Stimulated activated CD8-positive, alpha-beta memory T cell treated with anti-CD3 and anti-CD28 coated beads, Interleukin-4, amount 100 ng/mL, for 1 hour (primary cell): ENCODE measurements around the gene EME2.
"Not testable (repeated sequence)": the region's sequence is repeated elsewhere in the genome, so short reads cannot be mapped to it uniquely, and the experiment has no call there.

ENCODE experiments used
- DNase-seq, 2 donors: peaks; one replicate each; pipeline ENCODE4 v3.0.0-alpha.2; 2020; ENCODE audit warnings: low read depth in 2 of 2, low spot score in 1 of 2

The EME2 gene

GRCh38 chr16:1772362-1772907 is at the start of gene EME2:
Gene EME2, plus strand, starts transcription at chr16:1772810. Its CDS starts 418 bp downstream, at chr16:1773228.
- DNase-seq = no peak

- no peak for DNase-seq
Measured at GRCh38 chr16:1723450-1724147, 49.0 kb upstream of the EME2 start.

- no peak for DNase-seq
Measured at GRCh38 chr16:1724491-1724890, 48.1 kb upstream of the EME2 start.

- DNase-seq = no peak
Measured at GRCh38 chr16:1726661-1727502, 45.7 kb upstream of the EME2 start.

- DNase-seq = no peak
Measured at GRCh38 chr16:1727651-1728624, 44.7 kb upstream of the EME2 start.

- no peak for DNase-seq
Measured at GRCh38 chr16:1729026-1729425, 43.6 kb upstream of the EME2 start.

- no peak for DNase-seq
Measured at GRCh38 chr16:1729445-1729844, 43.2 kb upstream of the EME2 start.

- DNase-seq = no peak
Measured at GRCh38 chr16:1731073-1731472, 41.5 kb upstream of the EME2 start.

- no peak for DNase-seq
Measured at GRCh38 chr16:1731603-1732002, 41.0 kb upstream of the EME2 start.

GRCh38 chr16:1732071-1732470 is 40.5 kb upstream of the EME2 start:
- no peak for DNase-seq

- DNase-seq = not testable (repeated sequence)
Measured at GRCh38 chr16:1732551-1732987, 40.0 kb upstream of the EME2 start.

GRCh38 chr16:1734123-1734522 is 38.5 kb upstream of the EME2 start:
- no peak for DNase-seq

GRCh38 chr16:1734816-1735215 is 37.8 kb upstream of the EME2 start:
- DNase-seq = no peak

GRCh38 chr16:1740234-1740633 is 32.4 kb upstream of the EME2 start:
- DNase-seq = no peak

- no peak for DNase-seq
Measured at GRCh38 chr16:1740781-1741490, 31.7 kb upstream of the EME2 start.

- DNase-seq = no peak
Measured at GRCh38 chr16:1741553-1742165, 31.0 kb upstream of the EME2 start.

GRCh38 chr16:1743376-1744337 is 29.0 kb upstream of the EME2 start:
- DNase-seq = no peak

GRCh38 chr16:1744338-1744840 is 28.2 kb upstream of the EME2 start:
- no peak for DNase-seq
